ENCODE data around the gene SAV1. TPM values are rescaled to one million over a fixed set of nuclear protein-coding genes. Genes with fewer than 3 reads are reported as not detected.
A peak's percentile ranks its signal among the peaks of the same experiment; 100 is the strongest.
"Not testable (repeated sequence)": the region's sequence is repeated elsewhere in the genome, so short reads cannot be mapped to it uniquely, and the experiment has no call there.

Gene SAV1
- total RNA-seq, 2 experiments from 2014 or later: 14.4 to 15.2 TPM

GRCh38 chr14:50670866-50671256, 2.8 kb upstream of the SAV1 start:
- no peak overlapping the region for H3K27ac Mint-ChIP-seq

GRCh38 chr14:50670196-50670865, 2.2 kb upstream of the SAV1 start:
- H3K9me3 Mint-ChIP-seq: no peaks in the 10 kb centered on the region
- H3K4me1 Mint-ChIP-seq: peaks cover 10% of the 10 kb centered on the region
- no peak overlapping the region for H3K27ac Mint-ChIP-seq
- no peaks in the 10 kb centered on the region for H3K27me3 Mint-ChIP-seq
- no peak overlapping the region for H3K4me3 Mint-ChIP-seq
- no peak for DNase-seq
- peaks cover 2% of the 10 kb centered on the region for H3K36me3 Mint-ChIP-seq

More at GRCh38 chr14:50670866-50671256, 2.8 kb upstream of the SAV1 start:
- Mint-ChIP-seq H3K4me1 (peaks cover 10% of the 10 kb centered on the region), H3K4me3 (no peak overlapping the region), H3K27me3 (no peaks in the 10 kb centered on the region), H3K36me3 (peaks cover 2% of the 10 kb centered on the region), H3K9me3 (no peaks in the 10 kb centered on the region)
- no peak for DNase-seq

GRCh38 chr14:50669441-50669986, 1.4 kb upstream of the SAV1 start:
- no peaks in the 10 kb centered on the region for H3K9me3 Mint-ChIP-seq
- no peak overlapping the region for H3K4me3 Mint-ChIP-seq
- peaks cover 13% of the 10 kb centered on the region for H3K4me1 Mint-ChIP-seq
- H3K36me3 Mint-ChIP-seq: peaks cover 5% of the 10 kb centered on the region
- no peak for DNase-seq
- no peaks in the 10 kb centered on the region for H3K27me3 Mint-ChIP-seq
- H3K27ac Mint-ChIP-seq: no peak overlapping the region

GRCh38 chr14:50668826-50669143, 679 bp upstream of the SAV1 start:
- Mint-ChIP-seq H3K4me3 (no peak overlapping the region), H3K4me1 (peaks cover 13% of the 10 kb centered on the region), H3K9me3 (no peaks in the 10 kb centered on the region), H3K36me3 (peaks cover 6% of the 10 kb centered on the region), H3K27ac (no peak overlapping the region), H3K27me3 (no peaks in the 10 kb centered on the region)
- DNase-seq: no peak

GRCh38 chr14:50667684-50667995, 466 bp downstream of the SAV1 start:
- DNase-seq: no peak
- peaks cover 13% of the 10 kb centered on the region for H3K4me1 Mint-ChIP-seq
- peaks cover 12% of the 10 kb centered on the region for H3K36me3 Mint-ChIP-seq
- no peak overlapping the region for H3K4me3 Mint-ChIP-seq
- H3K27ac Mint-ChIP-seq: peak overlapping the region; percentile 66
- no peaks in the 10 kb centered on the region for H3K27me3 Mint-ChIP-seq
- no peaks in the 10 kb centered on the region for H3K9me3 Mint-ChIP-seq

GRCh38 chr14:50666772-50667683, 1.1 kb downstream of the SAV1 start:
- Mint-ChIP-seq H3K4me3 (no peak overlapping the region), H3K4me1 (peaks cover 13% of the 10 kb centered on the region), H3K27me3 (no peaks in the 10 kb centered on the region), H3K9me3 (no peaks in the 10 kb centered on the region), H3K36me3 (peaks cover 12% of the 10 kb centered on the region), H3K27ac (peak overlapping the region; percentile 66)
- DNase-seq: peak; percentile 20

DNA sequence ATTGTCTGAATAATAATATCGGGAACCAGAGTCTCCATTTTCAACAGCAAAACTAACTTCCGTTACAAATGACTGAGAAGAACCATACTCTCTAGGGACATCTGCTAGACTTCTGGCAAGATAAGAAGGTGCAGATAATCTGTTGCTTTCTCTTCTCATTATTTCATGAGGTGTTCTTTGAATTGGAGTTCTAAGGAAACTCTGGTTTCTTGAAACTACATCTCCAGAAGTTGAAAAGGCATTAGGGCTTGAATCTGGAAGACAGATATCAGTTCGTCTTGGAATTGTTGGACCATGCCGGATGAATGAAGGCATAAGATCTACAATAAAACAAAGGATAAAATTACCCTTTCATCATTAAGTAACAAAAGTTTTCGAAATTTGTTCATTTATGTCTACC, 2.8 kb downstream of the SAV1 start:
- not testable (repeated sequence) for H3K9me3 Mint-ChIP-seq, H3K27me3 Mint-ChIP-seq, DNase-seq, H3K27ac Mint-ChIP-seq, H3K4me3 Mint-ChIP-seq
- Mint-ChIP-seq H3K36me3 (peaks cover 27% of the 10 kb centered on the region), H3K4me1 (peaks cover 13% of the 10 kb centered on the region)

DNA sequence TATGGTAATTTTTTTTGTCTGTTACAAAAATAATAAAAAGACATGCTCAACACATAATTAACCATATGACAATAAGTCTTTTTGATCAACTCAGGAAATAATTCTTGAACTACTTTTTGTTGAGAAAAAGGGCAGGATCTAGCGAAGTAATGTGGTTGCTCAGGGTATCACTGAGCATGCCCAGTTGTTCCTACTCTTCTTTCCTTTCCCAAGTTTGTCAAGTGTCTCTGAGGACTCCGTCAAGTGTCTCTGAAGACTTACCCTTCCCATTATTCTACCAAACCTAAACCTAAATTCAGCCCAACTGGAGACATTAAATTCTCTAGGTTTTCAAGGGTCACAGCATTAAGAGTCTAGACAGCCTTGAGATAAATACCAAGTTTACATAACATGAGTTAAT, 3.5 kb downstream of the SAV1 start:
- DNase-seq, H3K9me3 Mint-ChIP-seq, H3K27ac Mint-ChIP-seq, H3K4me3 Mint-ChIP-seq, H3K27me3 Mint-ChIP-seq: not testable (repeated sequence)
- H3K4me1 Mint-ChIP-seq: peaks cover 13% of the 10 kb centered on the region
- peaks cover 30% of the 10 kb centered on the region for H3K36me3 Mint-ChIP-seq

- H3K27me3 Mint-ChIP-seq: no peaks in the 10 kb centered on the region
- H3K4me3 Mint-ChIP-seq: no peak overlapping the region
- DNase-seq: no peak
- H3K9me3 Mint-ChIP-seq: no peaks in the 10 kb centered on the region
- no peak overlapping the region for H3K27ac Mint-ChIP-seq
- peaks cover 7% of the 10 kb centered on the region for H3K4me1 Mint-ChIP-seq
- peaks cover 28% of the 10 kb centered on the region for H3K36me3 Mint-ChIP-seq
Observed at GRCh38 chr14:50659327-50659974, 8.7 kb downstream of the SAV1 start.

DNA sequence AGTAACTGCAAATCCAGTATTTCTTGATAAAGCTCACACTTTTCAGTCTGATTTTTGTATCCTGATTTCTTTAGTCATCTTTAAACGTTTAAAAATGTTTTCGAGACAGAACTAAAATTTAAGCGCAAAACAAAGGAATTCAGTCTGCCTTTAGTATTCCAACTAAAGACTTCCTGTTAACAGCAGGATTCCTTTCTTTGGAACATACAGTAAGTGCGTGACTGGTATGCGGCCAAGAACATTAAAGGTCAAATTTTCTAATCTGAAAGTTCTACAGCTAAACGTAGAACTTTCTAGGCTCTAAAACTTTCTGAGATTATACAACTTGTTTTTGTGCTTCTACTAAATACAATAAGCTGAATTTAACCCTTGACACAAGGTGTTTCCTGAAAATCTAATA, 9.9 kb downstream of the SAV1 start:
- Mint-ChIP-seq H3K4me1 (peaks cover 7% of the 10 kb centered on the region), H3K4me3 (no peak overlapping the region), H3K36me3 (peaks cover 23% of the 10 kb centered on the region), H3K27me3 (no peaks in the 10 kb centered on the region), H3K27ac (no peak overlapping the region), H3K9me3 (no peaks in the 10 kb centered on the region)
- no peak for DNase-seq

- peaks cover 21% of the 10 kb centered on the region for H3K36me3 Mint-ChIP-seq
- no peak overlapping the region for H3K4me3 Mint-ChIP-seq
- no peak for DNase-seq
- peaks cover 7% of the 10 kb centered on the region for H3K4me1 Mint-ChIP-seq
- H3K9me3 Mint-ChIP-seq: no peaks in the 10 kb centered on the region
- no peak overlapping the region for H3K27ac Mint-ChIP-seq
- no peaks in the 10 kb centered on the region for H3K27me3 Mint-ChIP-seq
Observed at GRCh38 chr14:50657753-50658152, 10.4 kb downstream of the SAV1 start.

GRCh38 chr14:50656776-50657175, 11.3 kb downstream of the SAV1 start:
- Mint-ChIP-seq H3K4me1 (peaks cover 7% of the 10 kb centered on the region), H3K4me3 (no peak overlapping the region), H3K27me3 (no peaks in the 10 kb centered on the region), H3K36me3 (peaks cover 25% of the 10 kb centered on the region), H3K9me3 (no peaks in the 10 kb centered on the region), H3K27ac (no peak overlapping the region)
- DNase-seq: no peak

GRCh38 chr14:50649691-50650090, 18.4 kb downstream of the SAV1 start:
- DNase-seq: no peak
- H3K4me3 Mint-ChIP-seq: no peak overlapping the region
- H3K27ac Mint-ChIP-seq: no peak overlapping the region
- H3K9me3 Mint-ChIP-seq: no peaks in the 10 kb centered on the region
- H3K27me3 Mint-ChIP-seq: no peaks in the 10 kb centered on the region
- H3K36me3 Mint-ChIP-seq: peaks cover 5% of the 10 kb centered on the region
- no peaks in the 10 kb centered on the region for H3K4me1 Mint-ChIP-seq

DNA sequence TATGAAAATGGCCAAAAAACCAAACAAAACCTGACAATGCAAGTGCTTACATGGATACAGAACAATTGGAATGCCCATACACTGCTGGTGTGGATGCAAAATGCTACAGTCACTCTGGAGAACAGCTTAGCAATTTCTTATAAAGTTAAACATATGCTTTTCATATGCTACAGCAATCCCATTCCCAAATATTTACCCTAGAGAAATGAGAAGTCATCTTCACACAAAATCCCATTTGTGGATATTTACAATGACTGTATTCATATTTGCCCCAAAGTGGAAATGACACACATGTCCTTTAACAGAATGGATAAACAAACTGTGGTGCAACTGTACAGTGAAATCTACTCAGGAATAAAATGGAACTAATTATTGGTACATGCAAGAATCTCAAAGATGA, 20.4 kb downstream of the SAV1 start:
- H3K9me3 Mint-ChIP-seq: no peaks in the 10 kb centered on the region
- H3K27me3 Mint-ChIP-seq: no peaks in the 10 kb centered on the region
- H3K4me1 Mint-ChIP-seq: no peaks in the 10 kb centered on the region
- H3K27ac Mint-ChIP-seq: no peak overlapping the region
- peaks cover 5% of the 10 kb centered on the region for H3K36me3 Mint-ChIP-seq
- H3K4me3 Mint-ChIP-seq: no peak overlapping the region
- no peak for DNase-seq

DNA sequence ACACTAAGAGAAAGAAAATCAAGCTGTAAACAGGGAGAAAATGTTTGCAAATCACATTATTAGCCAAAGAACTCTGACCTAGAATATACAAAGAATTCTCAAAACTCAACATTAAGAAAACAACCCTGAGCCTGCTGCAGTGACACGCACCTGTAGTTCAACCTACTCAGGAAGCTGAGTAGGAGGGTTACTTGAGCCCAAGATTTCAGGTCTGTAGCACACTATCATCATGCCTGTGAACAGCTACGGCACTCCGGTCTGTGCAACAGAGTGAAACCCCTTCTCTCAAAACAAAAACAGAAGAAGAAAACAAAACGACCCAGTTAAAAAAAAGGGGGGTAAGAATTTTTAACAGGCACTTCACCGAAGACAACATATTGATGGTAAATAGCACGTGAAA, 20.8 kb downstream of the SAV1 start:
- H3K9me3 Mint-ChIP-seq: no peaks in the 10 kb centered on the region
- no peak for DNase-seq
- no peaks in the 10 kb centered on the region for H3K4me1 Mint-ChIP-seq
- H3K4me3 Mint-ChIP-seq: no peak overlapping the region
- H3K36me3 Mint-ChIP-seq: peaks cover under 1% of the 10 kb centered on the region
- no peaks in the 10 kb centered on the region for H3K27me3 Mint-ChIP-seq
- no peak overlapping the region for H3K27ac Mint-ChIP-seq
